Ishikawa (cell line): ENCODE measurements around the gene TBXAS1.

Source experiments
- CEBPB ChIP-seq: IDR thresholded peaks from 2 replicates; pipeline ENCODE4 v1.6.1; 2012
- CREB1 ChIP-seq: IDR thresholded peaks from 2 replicates; pipeline ENCODE4 v1.6.1; 2012; ENCODE audit warnings: low read depth
- EGR1 ChIP-seq: IDR thresholded peaks from 2 replicates; pipeline ENCODE4 v1.6.1; 2012
- EP300 ChIP-seq: IDR thresholded peaks from 2 replicates; pipeline ENCODE4 v1.6.1; 2012; ENCODE audit warnings: borderline replicate concordance
- FOXM1 ChIP-seq: IDR thresholded peaks from 2 replicates; pipeline ENCODE4 v1.6.1; 2012; ENCODE audit warnings: low read depth, borderline replicate concordance
- NFIC ChIP-seq: IDR thresholded peaks from 2 replicates; pipeline ENCODE4 v1.6.1; 2012
- RAD21 ChIP-seq: IDR thresholded peaks from 2 replicates; pipeline ENCODE4 v1.6.1; 2012; ENCODE audit warnings: low read depth
- TAF1 ChIP-seq: IDR thresholded peaks from 2 replicates; pipeline ENCODE4 v1.6.1; 2012; ENCODE audit warnings: low read depth, mild to moderate bottlenecking
- TCF12 ChIP-seq: IDR thresholded peaks from 2 replicates; pipeline ENCODE4 v1.6.1; 2012; ENCODE audit warnings: low read depth
- TEAD4 ChIP-seq: IDR thresholded peaks from 2 replicates; pipeline ENCODE4 v1.6.1; 2012
- YY1 ChIP-seq: IDR thresholded peaks from 2 replicates; pipeline ENCODE4 v1.6.1; 2012; ENCODE audit warnings: low read depth
- ZBTB7A ChIP-seq: IDR thresholded peaks from 2 replicates; pipeline ENCODE4 v1.6.1; 2012; ENCODE audit warnings: low read depth
- TF ChIP-seq, protein P1 (sequence below): IDR thresholded peaks from 2 replicates; pipeline ENCODE4 v1.6.1; 2012
- TF ChIP-seq, protein P2 (sequence below): IDR thresholded peaks from 2 replicates; pipeline ENCODE4 v1.6.1; 2012
- TF ChIP-seq, protein P3 (sequence below): IDR thresholded peaks from 2 replicates; pipeline ENCODE4 v1.6.1; 2012; ENCODE audit warnings: low read depth, mild to moderate bottlenecking

TBXAS1 gene

DNA sequence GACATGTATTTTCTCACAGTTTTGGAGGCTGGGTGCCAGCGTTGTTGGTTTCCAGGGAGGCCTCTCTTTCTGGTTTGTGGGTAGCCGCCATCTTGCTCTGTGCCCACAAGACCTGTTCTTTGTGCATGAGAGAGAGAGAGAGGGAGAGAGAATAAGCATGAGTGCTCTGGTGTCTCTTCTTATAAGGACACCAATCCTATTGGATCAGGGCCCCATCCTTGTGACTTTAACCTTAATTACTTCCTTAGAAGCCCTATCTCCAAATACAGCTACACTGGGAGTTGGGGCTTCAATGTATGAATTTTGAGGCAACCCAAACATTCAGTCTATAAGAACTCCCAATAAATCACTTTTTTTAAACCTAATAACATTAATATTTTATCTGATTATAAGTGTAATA, 119.1 kb downstream of the TBXAS1 start:
- TF ChIP-seq, protein P1, sequence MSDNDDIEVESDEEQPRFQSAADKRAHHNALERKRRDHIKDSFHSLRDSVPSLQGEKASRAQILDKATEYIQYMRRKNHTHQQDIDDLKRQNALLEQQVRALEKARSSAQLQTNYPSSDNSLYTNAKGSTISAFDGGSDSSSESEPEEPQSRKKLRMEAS = no peak
- no peak for TF ChIP-seq TEAD4
- no peak for TF ChIP-seq YY1
- TF ChIP-seq, protein P2, sequence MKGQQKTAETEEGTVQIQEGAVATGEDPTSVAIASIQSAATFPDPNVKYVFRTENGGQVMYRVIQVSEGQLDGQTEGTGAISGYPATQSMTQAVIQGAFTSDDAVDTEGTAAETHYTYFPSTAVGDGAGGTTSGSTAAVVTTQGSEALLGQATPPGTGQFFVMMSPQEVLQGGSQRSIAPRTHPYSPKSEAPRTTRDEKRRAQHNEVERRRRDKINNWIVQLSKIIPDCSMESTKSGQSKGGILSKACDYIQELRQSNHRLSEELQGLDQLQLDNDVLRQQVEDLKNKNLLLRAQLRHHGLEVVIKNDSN = no peak
- no peak for TF ChIP-seq FOXM1
- no peak for TF ChIP-seq EGR1
- no peak for TF ChIP-seq RAD21
- TF ChIP-seq ZBTB7A = no peak
- no peak for TF ChIP-seq TCF12
- TF ChIP-seq CREB1 = no peak
- TF ChIP-seq EP300 = no peak
- TF ChIP-seq NFIC = no peak
- TF ChIP-seq CEBPB = no peak
- TF ChIP-seq, protein P3, sequence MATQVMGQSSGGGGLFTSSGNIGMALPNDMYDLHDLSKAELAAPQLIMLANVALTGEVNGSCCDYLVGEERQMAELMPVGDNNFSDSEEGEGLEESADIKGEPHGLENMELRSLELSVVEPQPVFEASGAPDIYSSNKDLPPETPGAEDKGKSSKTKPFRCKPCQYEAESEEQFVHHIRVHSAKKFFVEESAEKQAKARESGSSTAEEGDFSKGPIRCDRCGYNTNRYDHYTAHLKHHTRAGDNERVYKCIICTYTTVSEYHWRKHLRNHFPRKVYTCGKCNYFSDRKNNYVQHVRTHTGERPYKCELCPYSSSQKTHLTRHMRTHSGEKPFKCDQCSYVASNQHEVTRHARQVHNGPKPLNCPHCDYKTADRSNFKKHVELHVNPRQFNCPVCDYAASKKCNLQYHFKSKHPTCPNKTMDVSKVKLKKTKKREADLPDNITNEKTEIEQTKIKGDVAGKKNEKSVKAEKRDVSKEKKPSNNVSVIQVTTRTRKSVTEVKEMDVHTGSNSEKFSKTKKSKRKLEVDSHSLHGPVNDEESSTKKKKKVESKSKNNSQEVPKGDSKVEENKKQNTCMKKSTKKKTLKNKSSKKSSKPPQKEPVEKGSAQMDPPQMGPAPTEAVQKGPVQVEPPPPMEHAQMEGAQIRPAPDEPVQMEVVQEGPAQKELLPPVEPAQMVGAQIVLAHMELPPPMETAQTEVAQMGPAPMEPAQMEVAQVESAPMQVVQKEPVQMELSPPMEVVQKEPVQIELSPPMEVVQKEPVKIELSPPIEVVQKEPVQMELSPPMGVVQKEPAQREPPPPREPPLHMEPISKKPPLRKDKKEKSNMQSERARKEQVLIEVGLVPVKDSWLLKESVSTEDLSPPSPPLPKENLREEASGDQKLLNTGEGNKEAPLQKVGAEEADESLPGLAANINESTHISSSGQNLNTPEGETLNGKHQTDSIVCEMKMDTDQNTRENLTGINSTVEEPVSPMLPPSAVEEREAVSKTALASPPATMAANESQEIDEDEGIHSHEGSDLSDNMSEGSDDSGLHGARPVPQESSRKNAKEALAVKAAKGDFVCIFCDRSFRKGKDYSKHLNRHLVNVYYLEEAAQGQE = no peak
- no peak for TF ChIP-seq TAF1

DNA sequence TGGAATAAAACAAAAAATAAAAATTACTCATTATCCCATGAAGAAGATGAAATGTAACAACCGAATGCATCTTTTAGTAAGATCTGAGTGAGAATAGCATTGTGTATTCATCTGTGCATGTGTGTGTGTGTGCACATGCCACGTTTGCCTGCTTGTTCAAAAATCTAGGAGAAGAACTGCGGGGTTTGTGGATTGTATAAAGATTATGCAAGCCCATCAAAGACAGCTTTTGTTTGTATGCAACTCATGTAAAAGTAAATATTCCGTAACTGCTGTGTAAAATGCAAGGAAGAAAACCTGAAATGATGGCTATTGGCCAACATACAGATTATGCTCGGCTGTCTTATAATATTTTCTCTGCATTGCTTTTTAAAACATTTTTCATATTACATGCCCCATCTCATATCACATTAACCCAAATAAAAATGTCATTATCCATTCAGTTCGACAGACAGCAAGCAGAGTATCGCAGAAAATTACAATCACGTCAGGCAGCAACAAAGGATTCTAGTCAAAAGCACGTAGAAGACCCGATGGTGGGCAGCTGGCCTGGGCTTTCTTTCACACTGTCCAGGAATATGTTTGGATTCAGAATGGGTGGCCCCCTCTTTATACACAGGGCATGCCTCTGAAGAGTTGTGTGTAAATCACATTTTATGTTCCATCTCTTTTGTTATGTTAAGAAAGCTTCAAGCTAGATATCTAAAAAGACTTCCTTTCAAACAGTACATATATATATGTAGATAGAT, 119.7 kb downstream of the TBXAS1 start:
- TF ChIP-seq YY1 = no peak
- TF ChIP-seq TAF1 = no peak
- TF ChIP-seq, protein P1 = no peak
- no peak for TF ChIP-seq EP300
- no peak for TF ChIP-seq TCF12
- TF ChIP-seq NFIC = no peak
- TF ChIP-seq ZBTB7A = no peak
- TF ChIP-seq, protein P3 = no peak
- TF ChIP-seq, protein P2 = no peak
- TF ChIP-seq CREB1 = no peak
- TF ChIP-seq FOXM1 = no peak
- TF ChIP-seq CEBPB = no peak
- no peak for TF ChIP-seq EGR1
- TF ChIP-seq TEAD4 = no peak
- TF ChIP-seq RAD21 = no peak

DNA sequence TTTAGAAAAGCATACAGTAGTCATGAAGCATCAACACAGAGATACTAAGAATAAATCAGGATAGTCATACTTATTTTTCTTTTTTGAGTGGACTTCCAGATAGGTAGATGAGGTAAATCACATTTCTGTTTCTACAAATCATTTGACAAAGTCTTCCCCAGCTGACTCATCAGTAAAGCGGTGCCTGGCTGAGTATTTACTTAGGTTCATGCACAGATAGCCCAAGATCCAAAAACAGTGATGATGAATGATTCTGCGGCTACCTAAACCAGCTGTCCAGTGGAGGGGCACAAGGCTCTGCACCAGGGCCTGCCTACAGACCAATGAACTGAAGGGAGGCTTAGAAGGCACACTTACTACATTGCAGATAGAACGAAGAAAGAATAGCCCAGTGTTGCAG, 120.6 kb downstream of the TBXAS1 start:
- TF ChIP-seq EGR1 = no peak
- TF ChIP-seq TAF1 = no peak
- TF ChIP-seq, protein P1 = no peak
- TF ChIP-seq FOXM1 = no peak
- no peak for TF ChIP-seq YY1
- no peak for TF ChIP-seq CREB1
- TF ChIP-seq TCF12 = no peak
- TF ChIP-seq, protein P3 = no peak
- no peak for TF ChIP-seq TEAD4
- TF ChIP-seq NFIC = no peak
- no peak for TF ChIP-seq EP300
- TF ChIP-seq, protein P2 = no peak
- TF ChIP-seq ZBTB7A = no peak
